Measurements from ENCODE around the gene ANK2.

Gene ANK2

GRCh38 chr4:113344100-113344499 is 294.6 kb downstream of the ANK2 start:
- TF ChIP-seq CTCF (IDR thresholded peaks at IDR 0.05), result no peak

GRCh38 chr4:113347245-113347644 is 297.8 kb downstream of the ANK2 start:
- TF ChIP-seq CTCF (IDR thresholded peaks at IDR 0.05), result no peak

- no peak for TF ChIP-seq CTCF (IDR thresholded peaks at IDR 0.05)
These were observed 300.0 kb downstream of the ANK2 start for GRCh38 chr4:113349430-113349829.

- no peak for TF ChIP-seq CTCF (IDR thresholded peaks at IDR 0.05)
These were observed 301.1 kb downstream of the ANK2 start for GRCh38 chr4:113350576-113350975.

- TF ChIP-seq CTCF (IDR thresholded peaks at IDR 0.05), result no peak
These were observed 306.3 kb downstream of the ANK2 start for GRCh38 chr4:113355550-113356371.

- TF ChIP-seq CTCF (IDR thresholded peaks at IDR 0.05), result no peak
These were observed 307.0 kb downstream of the ANK2 start for GRCh38 chr4:113356453-113356852.

GRCh38 chr4:113358784-113359183 is 309.3 kb downstream of the ANK2 start:
- TF ChIP-seq CTCF (IDR thresholded peaks at IDR 0.05), result peak; percentile 14; the same call in 1 of the 2 replicates

Measured in LNCAP (cell line).